ENCODE measurements around the gene NYAP2. TPM values are rescaled to one million over a fixed set of nuclear protein-coding genes. Genes with fewer than 3 reads are reported as not detected.

The NYAP2 gene
- total RNA-seq, 1 experiment from 2014 or later, result not detected

- Histone ChIP-seq H3K9me3 (ENCODE audit: low read depth, low read length, poor library complexity, severe bottlenecking) (no peaks in the 10 kb centered on the region), H3K27me3 (replicated peaks; ENCODE audit: insufficient read depth, low read depth, low read length, poor library complexity) (no peaks in the 10 kb centered on the region), H3K27ac (ENCODE audit: low read depth, low read length, poor library complexity, severe bottlenecking) (no peak overlapping the region), H3K36me3 (ENCODE audit: insufficient read depth, low read length, poor library complexity, severe bottlenecking) (no peaks in the 10 kb centered on the region), H3K4me1 (ENCODE audit: insufficient read depth, low read length, poor library complexity, severe bottlenecking) (no peaks in the 10 kb centered on the region), H3K4me3 (ENCODE audit: low read depth, low read length, poor library complexity, severe bottlenecking) (no peak overlapping the region)
- POLR2A ChIA-PET (ENCODE audit: low non-redundant PET), result no interaction called here
- no peak for DNase-seq (ENCODE audit: low spot score)
- no TSS peak for BruUV-seq (replicated peaks)
- TF ChIP-seq, protein P1, sequence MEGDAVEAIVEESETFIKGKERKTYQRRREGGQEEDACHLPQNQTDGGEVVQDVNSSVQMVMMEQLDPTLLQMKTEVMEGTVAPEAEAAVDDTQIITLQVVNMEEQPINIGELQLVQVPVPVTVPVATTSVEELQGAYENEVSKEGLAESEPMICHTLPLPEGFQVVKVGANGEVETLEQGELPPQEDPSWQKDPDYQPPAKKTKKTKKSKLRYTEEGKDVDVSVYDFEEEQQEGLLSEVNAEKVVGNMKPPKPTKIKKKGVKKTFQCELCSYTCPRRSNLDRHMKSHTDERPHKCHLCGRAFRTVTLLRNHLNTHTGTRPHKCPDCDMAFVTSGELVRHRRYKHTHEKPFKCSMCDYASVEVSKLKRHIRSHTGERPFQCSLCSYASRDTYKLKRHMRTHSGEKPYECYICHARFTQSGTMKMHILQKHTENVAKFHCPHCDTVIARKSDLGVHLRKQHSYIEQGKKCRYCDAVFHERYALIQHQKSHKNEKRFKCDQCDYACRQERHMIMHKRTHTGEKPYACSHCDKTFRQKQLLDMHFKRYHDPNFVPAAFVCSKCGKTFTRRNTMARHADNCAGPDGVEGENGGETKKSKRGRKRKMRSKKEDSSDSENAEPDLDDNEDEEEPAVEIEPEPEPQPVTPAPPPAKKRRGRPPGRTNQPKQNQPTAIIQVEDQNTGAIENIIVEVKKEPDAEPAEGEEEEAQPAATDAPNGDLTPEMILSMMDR (conservative IDR thresholded peaks at IDR 0.05; ENCODE audit: low read depth, low read length), result no peak
- TF ChIP-seq EZH2 (IDR thresholded peaks at IDR 0.05; ENCODE audit: borderline replicate concordance, low read depth, low read length, poor library complexity, severe bottlenecking), result no peak
- CTCF ChIA-PET, result no interaction called here
- intact Hi-C loops (cut with micrococcal nuclease; ENCODE audit: unreplicated experiment), result no loop called here
These were observed 200.9 kb downstream of the NYAP2 start for GRCh38 chr2:225600444-225600843.

DNA sequence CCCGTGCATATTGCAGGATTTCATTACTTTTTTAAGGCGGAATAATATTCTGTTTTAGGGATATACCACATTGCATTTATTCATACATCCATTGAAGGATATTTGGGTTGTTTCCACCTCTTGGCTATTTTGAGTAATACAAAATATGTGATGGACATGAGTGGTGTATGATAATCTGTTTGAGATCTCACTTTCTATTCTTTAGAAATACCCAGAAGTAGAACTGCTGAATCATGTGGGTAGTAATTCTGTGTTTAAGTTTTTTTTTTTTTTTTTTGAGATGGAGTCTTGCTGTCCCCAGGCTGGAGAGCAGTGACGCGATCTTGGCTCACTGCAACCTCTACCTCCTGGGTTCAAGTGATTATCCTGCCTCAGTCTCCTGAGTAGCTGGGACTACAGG is 201.4 kb downstream of the NYAP2 start:
- Histone ChIP-seq H3K4me1 (ENCODE audit: insufficient read depth, low read length, poor library complexity, severe bottlenecking) (no peaks in the 10 kb centered on the region), H3K36me3 (ENCODE audit: insufficient read depth, low read length, poor library complexity, severe bottlenecking) (no peaks in the 10 kb centered on the region), H3K27me3 (replicated peaks; ENCODE audit: insufficient read depth, low read depth, low read length, poor library complexity) (no peaks in the 10 kb centered on the region), H3K9me3 (ENCODE audit: low read depth, low read length, poor library complexity, severe bottlenecking) (no peaks in the 10 kb centered on the region), H3K27ac (ENCODE audit: low read depth, low read length, poor library complexity, severe bottlenecking) (no peak overlapping the region), H3K4me3 (ENCODE audit: low read depth, low read length, poor library complexity, severe bottlenecking) (no peak overlapping the region)
- intact Hi-C loops (cut with micrococcal nuclease; ENCODE audit: unreplicated experiment), result no loop called here
- DNase-seq (ENCODE audit: low spot score), result no peak
- TF ChIP-seq EZH2 (IDR thresholded peaks at IDR 0.05; ENCODE audit: borderline replicate concordance, low read depth, low read length, poor library complexity, severe bottlenecking), result no peak
- TF ChIP-seq, protein P1 (conservative IDR thresholded peaks at IDR 0.05; ENCODE audit: low read depth, low read length), result no peak
- ChIA-PET POLR2A (ENCODE audit: low non-redundant PET) (no interaction called here), CTCF (no interaction called here)
- no TSS peak for BruUV-seq (replicated peaks)

- Histone ChIP-seq H3K27ac (ENCODE audit: low read depth, low read length, poor library complexity, severe bottlenecking) (no peak overlapping the region), H3K4me1 (ENCODE audit: insufficient read depth, low read length, poor library complexity, severe bottlenecking) (no peaks in the 10 kb centered on the region), H3K36me3 (ENCODE audit: insufficient read depth, low read length, poor library complexity, severe bottlenecking) (no peaks in the 10 kb centered on the region), H3K27me3 (replicated peaks; ENCODE audit: insufficient read depth, low read depth, low read length, poor library complexity) (no peaks in the 10 kb centered on the region), H3K9me3 (ENCODE audit: low read depth, low read length, poor library complexity, severe bottlenecking) (no peaks in the 10 kb centered on the region), H3K4me3 (ENCODE audit: low read depth, low read length, poor library complexity, severe bottlenecking) (no peak overlapping the region)
- intact Hi-C loops (cut with micrococcal nuclease; ENCODE audit: unreplicated experiment), result no loop called here
- no TSS peak for BruUV-seq (replicated peaks)
- no peak for DNase-seq (ENCODE audit: low spot score)
- ChIA-PET CTCF (no interaction called here), POLR2A (ENCODE audit: low non-redundant PET) (no interaction called here)
- TF ChIP-seq, protein P1 (conservative IDR thresholded peaks at IDR 0.05; ENCODE audit: low read depth, low read length), result no peak
- TF ChIP-seq EZH2 (IDR thresholded peaks at IDR 0.05; ENCODE audit: borderline replicate concordance, low read depth, low read length, poor library complexity, severe bottlenecking), result no peak
These were observed 202.7 kb downstream of the NYAP2 start for GRCh38 chr2:225602205-225602604.

All from A673 (cell line).